Activated CD8-positive, alpha-beta T cell treated with anti-CD3 and anti-CD28 coated beads for 36 hours (primary cell): Measurements from ENCODE around the gene FBXL13. TPM values are rescaled to one million over a fixed set of nuclear protein-coding genes. Genes with fewer than 3 reads are reported as not detected.
"Not testable (repeated sequence)": the region's sequence is repeated elsewhere in the genome, so short reads cannot be mapped to it uniquely, and the experiment has no call there.

Experiments used
- ATAC-seq: fragments of 200-7000 bp; cut with Tn5 transposase; one replicate; pipeline ENCODE4 v1.10.0; 2021; ENCODE audit warnings: mild to moderate bottlenecking, moderate library complexity
- CTCF ChIA-PET: fragments of 350-600 bp; sonication (Branson Sonifier 250); formaldehyde crosslinking; loops from one replicate; lab custom pipeline; 2021; ENCODE audit warnings: antibody characterized with exemption; lab: Charles Lee
- POLR2A ChIA-PET: fragments of 350-600 bp; sonication (Branson Sonifier 250); formaldehyde crosslinking; loops from one replicate; lab custom pipeline; 2021; ENCODE audit warnings: antibody characterized with exemption; lab: Charles Lee
- DNase-seq: peaks from one replicate; pipeline ENCODE4 v3.0.0-alpha.2; 2020
- H3K27ac Mint-ChIP-seq: one replicate; pipeline ENCODE4 v1.8.0; 2021; ENCODE audit warnings: mild to moderate bottlenecking, mixed read lengths
- H3K27me3 Mint-ChIP-seq: one replicate; pipeline ENCODE4 v1.8.0; 2021; ENCODE audit warnings: mixed read lengths
- H3K36me3 Mint-ChIP-seq: one replicate; pipeline ENCODE4 v1.8.0; 2021; ENCODE audit warnings: low read depth, mixed read lengths
- H3K4me1 Mint-ChIP-seq: one replicate; pipeline ENCODE4 v1.8.0; 2021; ENCODE audit warnings: low read depth, mixed read lengths
- H3K4me3 Mint-ChIP-seq: one replicate; pipeline ENCODE4 v1.8.0; 2021; ENCODE audit warnings: mild to moderate bottlenecking, moderate library complexity, mixed read lengths
- H3K9me3 Mint-ChIP-seq: one replicate; pipeline ENCODE4 v1.8.0; 2021; ENCODE audit warnings: mixed read lengths
- intact Hi-C: fragments of 100-400 bp; cut with micrococcal nuclease; formaldehyde crosslinking; loops from one replicate; pipeline ENCODE4 v1.10.0; 2022
- total RNA-seq, 2 experiments: library from RNA; stranded (reverse); gene quantifications; one replicate each; pipeline ENCODE4 v1.2.3, GENCODE V29; 2021

Gene FBXL13
- total RNA-seq, 2 experiments from 2014 or later = 0.96 to 1.4 TPM

DNA sequence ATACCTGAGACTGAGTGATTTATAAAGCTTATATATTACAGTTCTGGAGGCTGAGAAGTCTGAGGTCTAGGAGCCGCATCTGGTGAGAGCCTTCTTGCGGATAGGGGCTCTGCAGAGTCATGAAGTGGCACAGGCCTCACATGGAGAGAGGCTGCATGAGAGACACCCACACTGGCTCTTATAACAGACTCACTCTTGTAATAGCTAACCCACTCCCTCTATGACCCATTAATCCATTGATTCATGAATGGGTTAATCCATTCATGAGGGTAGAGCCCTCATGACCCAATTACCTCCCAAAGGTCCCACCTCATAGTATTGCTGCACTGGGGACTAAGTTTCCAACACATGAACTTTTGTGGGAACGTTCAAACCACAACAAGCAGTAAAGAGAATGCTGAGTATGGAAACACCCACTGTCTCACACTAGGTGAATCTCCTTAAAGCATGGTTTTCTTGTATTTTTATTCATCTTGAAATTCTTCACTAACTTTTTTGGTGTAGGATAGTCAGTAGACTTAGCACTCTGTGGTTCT is 304.9 kb downstream of the FBXL13 start:
- H3K4me3 Mint-ChIP-seq, POLR2A ChIA-PET, H3K36me3 Mint-ChIP-seq, H3K9me3 Mint-ChIP-seq, ATAC-seq, H3K4me1 Mint-ChIP-seq, intact Hi-C loops, DNase-seq, H3K27ac Mint-ChIP-seq, H3K27me3 Mint-ChIP-seq, CTCF ChIA-PET: not testable (repeated sequence)

DNA sequence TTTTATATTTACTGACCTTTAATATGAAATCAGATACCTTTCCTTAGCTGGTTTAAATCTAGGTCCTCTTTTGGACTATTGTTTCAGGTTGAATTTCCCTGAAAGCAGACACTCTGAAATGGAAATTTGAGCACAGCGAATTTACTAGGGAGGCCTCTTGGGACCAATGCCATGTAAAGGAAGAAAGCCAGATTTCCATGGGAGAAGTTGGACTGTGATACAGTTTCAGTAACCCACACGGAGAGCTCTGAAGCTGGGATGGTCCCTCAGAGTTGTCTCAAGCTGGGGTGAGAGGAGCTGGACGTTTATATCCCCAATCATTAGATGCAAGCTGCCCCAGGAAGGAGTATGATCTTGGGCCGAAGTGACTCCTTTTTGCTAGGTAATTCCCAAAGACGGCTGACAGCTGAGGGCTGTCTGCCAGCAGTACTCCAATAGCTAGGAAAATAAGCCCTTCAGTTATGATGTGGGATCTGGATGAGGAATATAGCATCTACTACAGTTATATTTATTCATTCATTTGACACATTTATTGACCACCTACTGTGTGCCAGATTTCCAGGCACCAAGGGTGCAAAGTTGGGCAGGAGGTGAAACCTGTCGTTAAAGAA is 311.2 kb downstream of the FBXL13 start:
- not testable (repeated sequence) for H3K4me3 Mint-ChIP-seq

More for the DNA sequence above, 311.2 kb downstream of the FBXL13 start:
- intact Hi-C loops, H3K36me3 Mint-ChIP-seq, H3K9me3 Mint-ChIP-seq, H3K4me1 Mint-ChIP-seq, H3K27me3 Mint-ChIP-seq, ATAC-seq, POLR2A ChIA-PET, CTCF ChIA-PET, DNase-seq, H3K27ac Mint-ChIP-seq: not testable (repeated sequence)

Other genes with a start within 250 kb of the FBXL13 start
- gene LRRC17, start 161.8 kb downstream of the FBXL13 start, total RNA-seq = not detected
- 10 to 100 TPM; 37.6 to 44.0 TPM for gene ARMC10, start 344 bp upstream of the FBXL13 start, total RNA-seq
- gene NAPEPLD, start 74.3 kb upstream of the FBXL13 start, total RNA-seq = 1 to 10 TPM; 5.1 to 6.3 TPM
- gene PMPCB, start 222.6 kb upstream of the FBXL13 start, total RNA-seq = 10 to 100 TPM; 80.5 to 89.3 TPM